Mesothelial cell of epicardium (in vitro differentiated cells): ENCODE data around the gene AKAP13. TPM values are rescaled to one million over a fixed set of nuclear protein-coding genes. Genes with fewer than 3 reads are reported as not detected.
"Not testable (repeated sequence)": the region's sequence is repeated elsewhere in the genome, so short reads cannot be mapped to it uniquely, and the experiment has no call there.

Source experiments
- DNase-seq, 2 experiments: peaks; one replicate each; pipeline ENCODE4 v3.0.0; 2021; ENCODE audit warnings: low spot score in 2 of 2; ENCODE audit not compliant: unreplicated experiment in 2 of 2
- H3K27ac Mint-ChIP-seq: 2 replicates; pipeline ENCODE4 v1.8.0; 2021; ENCODE audit warnings: mixed read lengths
- H3K27me3 Mint-ChIP-seq: 2 replicates; pipeline ENCODE4 v1.8.0; 2021; ENCODE audit warnings: low read depth, mixed read lengths
- H3K36me3 Mint-ChIP-seq: 2 replicates; pipeline ENCODE4 v1.8.0; 2021; ENCODE audit warnings: mixed read lengths
- H3K4me1 Mint-ChIP-seq: 2 replicates; pipeline ENCODE4 v1.8.0; 2021; ENCODE audit warnings: mixed read lengths
- H3K4me3 Mint-ChIP-seq: 2 replicates; pipeline ENCODE4 v1.8.0; 2021; ENCODE audit warnings: mild to moderate bottlenecking, moderate library complexity, mixed read lengths
- H3K9me3 Mint-ChIP-seq: 2 replicates; pipeline ENCODE4 v1.8.0; 2021; ENCODE audit warnings: mixed read lengths
- total RNA-seq: library from RNA; stranded (reverse); gene quantifications from 3 replicates; pipeline ENCODE4 v1.2.1, GENCODE V29; 2021
- TF ChIP-seq, protein P1 (sequence below): fragments of 200-600 bp; sonication (generic); IDR thresholded peaks from one replicate; pipeline ENCODE4 v1.5.0; 2021; ENCODE audit warnings: antibody characterized with exemption; ENCODE audit not compliant: unreplicated experiment

AKAP13 gene
- total RNA-seq, 1 donor from 2014 or later: 109 TPM

DNA sequence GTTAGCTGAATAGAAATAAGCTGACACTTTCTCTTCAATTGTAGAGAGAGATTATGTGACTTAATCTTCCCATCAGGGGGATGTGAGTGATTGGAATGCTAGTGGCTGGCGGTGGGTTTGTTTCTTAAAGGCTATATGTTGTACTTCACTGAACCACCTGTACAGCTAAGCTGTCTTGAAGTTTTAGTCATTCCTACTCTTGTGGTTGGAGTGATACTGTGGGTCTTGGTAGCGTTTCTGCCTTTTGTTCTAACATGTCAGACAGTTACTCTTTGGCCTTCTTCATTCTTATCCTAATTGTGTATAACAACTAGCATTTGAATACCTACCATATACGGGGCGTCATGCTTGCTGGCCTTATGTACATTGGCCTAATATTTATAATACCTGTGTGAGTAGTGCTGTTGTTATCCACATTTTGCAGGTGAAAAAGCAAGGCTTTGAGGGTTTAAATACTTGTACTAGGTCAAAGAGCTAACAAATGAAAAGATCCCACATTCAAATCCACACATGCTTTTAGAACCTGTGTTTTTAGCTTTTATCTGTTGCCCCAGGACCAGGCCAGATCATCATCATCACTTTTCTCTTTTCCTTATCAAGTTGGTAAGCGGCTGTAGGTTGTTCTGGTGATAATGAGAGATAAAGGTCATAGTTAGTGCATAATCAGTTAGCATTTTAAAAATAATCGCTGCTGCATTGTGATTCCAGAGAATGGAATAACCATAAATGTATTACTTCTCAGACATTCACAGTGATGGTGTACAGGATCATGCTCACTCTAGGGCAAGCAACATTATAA, 50.2 kb downstream of the AKAP13 start:
- no peaks in the 10 kb centered on the region for H3K27me3 Mint-ChIP-seq
- peaks cover 5% of the 10 kb centered on the region for H3K9me3 Mint-ChIP-seq

DNA sequence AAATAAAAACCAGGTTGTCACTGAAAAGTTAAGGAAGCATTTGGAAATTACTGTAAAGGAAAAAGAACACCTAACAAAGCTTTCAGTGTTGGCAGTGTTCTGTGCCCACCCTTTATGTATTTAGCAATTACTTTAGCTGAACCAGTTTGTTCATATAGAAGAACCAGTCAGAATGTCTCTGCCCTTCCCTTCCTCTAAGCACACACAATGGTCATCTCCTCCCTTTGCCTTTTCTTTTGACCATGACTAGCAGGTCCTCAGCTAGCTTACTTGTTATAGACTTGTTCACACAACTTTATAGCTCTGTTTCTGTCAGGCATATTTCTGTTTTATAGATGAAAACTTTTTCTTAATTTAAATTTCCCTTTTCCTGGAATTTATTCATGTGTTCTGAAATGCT, 59.6 kb downstream of the AKAP13 start:
- no peaks in the 10 kb centered on the region for H3K9me3 Mint-ChIP-seq
- H3K36me3 Mint-ChIP-seq: no peaks in the 10 kb centered on the region
- DNase-seq: no peak
- H3K27ac Mint-ChIP-seq: no peak overlapping the region
- no peaks in the 10 kb centered on the region for H3K27me3 Mint-ChIP-seq
- TF ChIP-seq, protein P1, sequence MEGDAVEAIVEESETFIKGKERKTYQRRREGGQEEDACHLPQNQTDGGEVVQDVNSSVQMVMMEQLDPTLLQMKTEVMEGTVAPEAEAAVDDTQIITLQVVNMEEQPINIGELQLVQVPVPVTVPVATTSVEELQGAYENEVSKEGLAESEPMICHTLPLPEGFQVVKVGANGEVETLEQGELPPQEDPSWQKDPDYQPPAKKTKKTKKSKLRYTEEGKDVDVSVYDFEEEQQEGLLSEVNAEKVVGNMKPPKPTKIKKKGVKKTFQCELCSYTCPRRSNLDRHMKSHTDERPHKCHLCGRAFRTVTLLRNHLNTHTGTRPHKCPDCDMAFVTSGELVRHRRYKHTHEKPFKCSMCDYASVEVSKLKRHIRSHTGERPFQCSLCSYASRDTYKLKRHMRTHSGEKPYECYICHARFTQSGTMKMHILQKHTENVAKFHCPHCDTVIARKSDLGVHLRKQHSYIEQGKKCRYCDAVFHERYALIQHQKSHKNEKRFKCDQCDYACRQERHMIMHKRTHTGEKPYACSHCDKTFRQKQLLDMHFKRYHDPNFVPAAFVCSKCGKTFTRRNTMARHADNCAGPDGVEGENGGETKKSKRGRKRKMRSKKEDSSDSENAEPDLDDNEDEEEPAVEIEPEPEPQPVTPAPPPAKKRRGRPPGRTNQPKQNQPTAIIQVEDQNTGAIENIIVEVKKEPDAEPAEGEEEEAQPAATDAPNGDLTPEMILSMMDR: no peak
- H3K4me3 Mint-ChIP-seq: no peak overlapping the region
- H3K4me1 Mint-ChIP-seq: peaks cover 20% of the 10 kb centered on the region

More for the DNA sequence above, 50.2 kb downstream of the AKAP13 start:
- DNase-seq: no peak
- TF ChIP-seq, protein P1: no peak
- Mint-ChIP-seq H3K4me1 (no peaks in the 10 kb centered on the region), H3K36me3 (no peaks in the 10 kb centered on the region), H3K27ac (no peak overlapping the region), H3K4me3 (no peak overlapping the region)

DNA sequence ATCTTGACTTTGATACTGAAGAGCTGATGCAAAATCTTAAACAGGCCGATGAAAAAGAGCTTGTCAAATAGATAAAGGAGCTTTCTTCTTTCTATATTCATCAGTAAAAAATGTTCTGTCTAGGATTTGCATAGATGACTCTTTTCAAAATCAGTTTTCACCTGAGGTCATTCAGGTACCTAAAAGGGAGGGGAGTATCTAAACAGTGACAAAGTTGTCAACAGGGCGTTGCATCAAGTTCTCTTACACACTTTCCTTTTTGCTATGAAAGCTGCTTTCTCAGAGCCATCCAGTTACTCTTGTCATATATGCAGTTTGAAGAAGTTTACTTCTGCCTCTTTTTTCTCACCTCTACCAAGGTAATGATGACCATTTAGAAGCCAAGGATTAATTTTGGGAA, 60.0 kb downstream of the AKAP13 start:
- no peaks in the 10 kb centered on the region for H3K27me3 Mint-ChIP-seq
- H3K9me3 Mint-ChIP-seq: no peaks in the 10 kb centered on the region
- peaks cover 23% of the 10 kb centered on the region for H3K4me1 Mint-ChIP-seq
- no peak overlapping the region for H3K27ac Mint-ChIP-seq
- TF ChIP-seq, protein P1: no peak
- no peak for DNase-seq
- no peak overlapping the region for H3K4me3 Mint-ChIP-seq
- H3K36me3 Mint-ChIP-seq: no peaks in the 10 kb centered on the region

DNA sequence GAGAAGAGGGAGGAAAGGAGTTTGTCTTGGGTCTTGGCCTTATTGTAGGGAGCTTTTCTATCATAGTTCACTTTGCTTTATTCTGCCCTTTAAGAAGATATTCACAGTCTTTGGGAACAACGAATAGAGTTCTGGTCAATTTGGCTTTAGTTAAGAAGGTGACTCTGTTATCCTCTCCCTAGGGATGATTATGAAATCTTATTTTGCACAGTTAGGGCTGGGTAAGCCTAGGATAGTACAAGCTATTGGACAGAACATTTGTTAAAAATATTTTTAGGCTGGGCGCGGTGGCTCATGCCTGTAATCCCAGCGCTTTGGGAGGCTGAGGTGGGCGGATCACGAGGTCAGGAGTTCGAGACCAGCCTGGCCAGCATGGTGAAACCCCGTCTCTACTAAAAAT, 61.5 kb downstream of the AKAP13 start:
- H3K4me1 Mint-ChIP-seq: peaks cover 24% of the 10 kb centered on the region
- H3K36me3 Mint-ChIP-seq, H3K9me3 Mint-ChIP-seq, DNase-seq, H3K27me3 Mint-ChIP-seq, H3K4me3 Mint-ChIP-seq: not testable (repeated sequence)
- peak overlapping the region; percentile 1 for H3K27ac Mint-ChIP-seq

DNA sequence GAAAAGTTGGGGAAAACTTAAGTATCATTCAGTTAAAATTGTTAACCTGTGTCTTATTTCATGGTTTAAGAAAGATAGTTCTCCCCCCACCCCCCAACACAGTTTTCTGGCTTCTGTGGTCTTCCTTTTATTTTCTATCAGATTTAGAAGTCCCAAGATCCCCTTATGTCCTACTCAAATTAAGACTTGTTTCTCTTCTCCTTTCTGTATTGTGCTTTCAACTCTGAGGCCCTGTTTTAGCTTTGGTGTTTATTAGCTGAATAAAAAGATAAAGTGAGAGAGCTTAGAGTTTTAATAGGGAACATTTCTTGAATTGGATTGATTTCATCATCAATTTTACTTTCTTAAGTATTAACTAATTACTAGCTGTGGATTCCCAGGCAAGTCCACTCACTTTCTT, 62.6 kb downstream of the AKAP13 start:
- H3K4me3 Mint-ChIP-seq: no peak overlapping the region
- peaks cover 12% of the 10 kb centered on the region for H3K36me3 Mint-ChIP-seq
- DNase-seq: no peak
- peak overlapping the region; percentile 44 for H3K27ac Mint-ChIP-seq
- TF ChIP-seq, protein P1: no peak
- peaks cover 12% of the 10 kb centered on the region for H3K9me3 Mint-ChIP-seq
- no peaks in the 10 kb centered on the region for H3K27me3 Mint-ChIP-seq
- peaks cover 24% of the 10 kb centered on the region for H3K4me1 Mint-ChIP-seq

DNA sequence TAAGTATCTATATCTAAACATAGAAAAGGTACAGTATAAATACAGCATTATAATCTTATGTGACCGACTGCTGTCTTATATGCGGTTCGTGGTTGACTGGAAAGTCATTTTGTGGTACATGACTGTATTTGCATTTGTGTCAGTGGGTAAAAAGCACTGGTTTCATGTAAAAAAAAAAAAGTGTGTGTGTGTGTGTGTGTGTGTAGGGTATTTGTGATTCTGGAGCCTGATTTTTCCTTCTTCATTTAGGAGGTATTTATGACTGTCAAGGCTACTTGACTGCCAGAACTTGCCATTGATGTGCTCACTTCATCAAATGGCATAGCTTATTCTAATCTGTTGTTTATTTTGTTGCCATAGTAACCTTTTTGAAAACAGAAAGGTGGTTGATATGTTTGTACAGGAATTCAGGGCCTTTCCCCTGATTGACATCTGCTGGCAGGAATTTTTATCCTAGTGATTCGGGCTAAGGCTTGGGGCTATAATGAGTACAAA, 63.2 kb downstream of the AKAP13 start:
- no peaks in the 10 kb centered on the region for H3K27me3 Mint-ChIP-seq
- DNase-seq: no peak
- peaks cover 24% of the 10 kb centered on the region for H3K4me1 Mint-ChIP-seq
- H3K9me3 Mint-ChIP-seq: peaks cover 16% of the 10 kb centered on the region
- TF ChIP-seq, protein P1: no peak
- H3K36me3 Mint-ChIP-seq: peaks cover 15% of the 10 kb centered on the region
- peak overlapping the region; percentile 44 for H3K27ac Mint-ChIP-seq
- H3K4me3 Mint-ChIP-seq: no peak overlapping the region
